Esophagus muscularis mucosa (tissue), 3 donors: ENCODE data around the gene ZNF280A.
"Not testable (repeated sequence)": the region's sequence is repeated elsewhere in the genome, so short reads cannot be mapped to it uniquely, and the experiment has no call there.

Source experiments
- CTCF ChIP-seq, 3 experiments: fragments of 200-600 bp in 2 of 3; fragments of 450-650 bp in 1 of 3; sonication (generic) in 2 of 3; IDR thresholded peaks; one replicate each; pipeline ENCODE4 v1.5.1; 2017 to 2019; ENCODE audit warnings: antibody characterized with exemption in 3 of 3, mild to moderate bottlenecking in 2 of 3, moderate library complexity in 1 of 3
- POLR2A ChIP-seq: fragments of 450-650 bp; IDR thresholded peaks from one replicate; pipeline ENCODE4 v1.6.1; 2017; ENCODE audit warnings: antibody characterized with exemption, moderate library complexity, mild to moderate bottlenecking, low read depth

- not testable (repeated sequence) for TF ChIP-seq CTCF (IDR thresholded peaks at IDR 0.05); POLR2A
Measured at GRCh38 chr22:22514431-22514830, 5.6 kb downstream of the ZNF280A start.
